ENCODE measurements around the gene ZNF341. TPM values are rescaled to one million over a fixed set of nuclear protein-coding genes. Genes with fewer than 3 reads are reported as not detected.

The ZNF341 gene
- total RNA-seq, 4 donors from 2014 or later, result 4.6 to 7.6 (median 5.8) TPM

- H3K36me3 ChIP-seq, result peaks cover 11% of the 10 kb centered on the region
- H3K27ac ChIP-seq, result no peak overlapping the region
- no peak for DNase-seq (ENCODE audit: low spot score in 2 of 2)
- TF ChIP-seq POLR2A (IDR thresholded peaks at IDR 0.05) (no peak), EP300 (IDR thresholded peaks at IDR 0.05) (no peak), CTCF (IDR thresholded peaks at IDR 0.05) (no peak), POLR2AphosphoS5 (IDR thresholded peaks at IDR 0.05) (no peak)
- H3K4me1 ChIP-seq, result no peaks in the 10 kb centered on the region
- WGBS, result 75% methylated on average over 2 of the region's 2 CpGs
- H3K4me3 ChIP-seq, result no peak overlapping the region
- H3K9me3 ChIP-seq, result no peaks in the 10 kb centered on the region
- no peaks in the 10 kb centered on the region for H3K27me3 ChIP-seq
Measured at GRCh38 chr20:33773412-33774089, 41.8 kb downstream of the ZNF341 start.

DNA sequence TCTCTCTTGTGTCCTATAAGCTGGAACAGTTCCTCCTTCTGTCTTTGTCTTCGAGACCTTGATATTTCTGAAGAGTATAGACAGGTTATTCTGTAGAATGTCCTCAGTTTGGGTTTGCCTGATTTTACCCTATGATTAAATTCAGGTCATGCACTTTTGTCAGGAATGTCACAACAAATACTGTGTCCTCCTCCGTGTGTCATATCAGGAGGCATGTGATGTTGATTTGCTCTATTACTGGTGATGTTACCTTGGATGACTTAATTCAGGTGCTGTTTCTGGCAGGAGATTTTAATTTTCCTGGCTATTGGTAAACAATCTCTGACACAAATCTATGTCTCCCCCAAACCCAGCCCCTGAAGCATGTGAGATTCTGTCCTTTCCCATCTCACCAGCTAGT, 46.0 kb downstream of the ZNF341 start:
- Histone ChIP-seq H3K27me3 (no peaks in the 10 kb centered on the region), H3K4me1 (no peaks in the 10 kb centered on the region), H3K9me3 (no peaks in the 10 kb centered on the region), H3K4me3 (no peak overlapping the region), H3K27ac (no peak overlapping the region), H3K36me3 (no peaks in the 10 kb centered on the region)
- WGBS, result 93% methylated on average over 2 of the region's 2 CpGs
- no peak for DNase-seq (ENCODE audit: low spot score in 2 of 2)
- TF ChIP-seq POLR2AphosphoS5 (IDR thresholded peaks at IDR 0.05), result no peak
- TF ChIP-seq CTCF (IDR thresholded peaks at IDR 0.05), result no peak
- no peak for TF ChIP-seq POLR2A (IDR thresholded peaks at IDR 0.05)
- no peak for TF ChIP-seq EP300 (IDR thresholded peaks at IDR 0.05)

DNA sequence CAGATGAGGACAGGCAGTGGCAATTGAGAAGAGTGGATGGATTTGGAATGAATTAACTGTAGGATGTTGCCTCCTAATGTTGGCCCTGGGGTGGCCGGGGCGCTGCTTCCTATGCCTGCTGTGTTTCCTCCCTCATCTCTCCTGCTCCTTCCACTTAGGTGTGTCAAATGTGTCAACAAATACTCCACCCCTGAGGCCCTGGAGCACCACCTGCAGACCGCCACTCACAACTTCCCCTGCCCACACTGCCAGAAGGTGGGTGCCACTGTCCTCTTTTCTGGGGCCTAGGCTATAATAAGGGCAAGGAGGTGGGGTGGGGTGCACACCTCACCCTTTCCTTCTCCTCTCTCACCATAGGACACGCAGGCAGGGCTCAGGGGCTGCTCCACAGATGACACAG, 49.3 kb downstream of the ZNF341 start:
- Histone ChIP-seq H3K4me3 (no peak overlapping the region), H3K4me1 (no peaks in the 10 kb centered on the region), H3K9me3 (no peaks in the 10 kb centered on the region), H3K27me3 (no peaks in the 10 kb centered on the region), H3K36me3 (no peaks in the 10 kb centered on the region), H3K27ac (no peak overlapping the region)
- no peak for DNase-seq (ENCODE audit: low spot score in 2 of 2)
- 85% methylated on average over 4 of the region's 4 CpGs for WGBS
- TF ChIP-seq CTCF (IDR thresholded peaks at IDR 0.05) (no peak), POLR2A (IDR thresholded peaks at IDR 0.05) (no peak), POLR2AphosphoS5 (IDR thresholded peaks at IDR 0.05) (no peak), EP300 (IDR thresholded peaks at IDR 0.05) (no peak)

- Histone ChIP-seq H3K4me3 (no peak overlapping the region), H3K9me3 (no peaks in the 10 kb centered on the region), H3K36me3 (no peaks in the 10 kb centered on the region), H3K4me1 (no peaks in the 10 kb centered on the region), H3K27ac (no peak overlapping the region), H3K27me3 (no peaks in the 10 kb centered on the region)
- TF ChIP-seq CTCF (IDR thresholded peaks at IDR 0.05), result no peak
- no peak for TF ChIP-seq EP300 (IDR thresholded peaks at IDR 0.05)
- no peak for TF ChIP-seq POLR2AphosphoS5 (IDR thresholded peaks at IDR 0.05)
- no peak for TF ChIP-seq POLR2A (IDR thresholded peaks at IDR 0.05)
- DNase-seq (ENCODE audit: low spot score in 2 of 2), result no peak
- 92% methylated on average over 1 of the region's 1 CpG for WGBS
Measured at GRCh38 chr20:33781945-33782344, 50.1 kb downstream of the ZNF341 start.

DNA sequence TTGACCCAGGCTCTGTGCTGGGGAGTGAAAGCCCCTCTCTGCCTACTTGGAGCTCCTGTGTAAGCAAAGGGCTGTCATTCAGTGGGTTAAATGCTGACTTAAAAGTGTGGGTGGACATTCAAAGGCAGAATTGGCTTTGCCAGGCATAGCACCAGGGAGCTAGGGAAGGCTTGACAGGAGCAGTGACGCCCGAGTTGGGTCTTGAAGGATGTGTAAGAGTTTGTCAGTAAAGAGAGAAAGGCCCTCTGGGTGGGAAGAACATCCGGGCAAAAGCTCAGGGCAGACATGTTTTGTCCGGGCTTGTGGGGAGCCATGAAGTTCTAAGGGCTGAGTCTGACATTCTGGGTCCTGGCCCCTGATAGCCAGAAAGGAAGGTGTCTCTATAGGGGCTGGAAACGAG, 51.5 kb downstream of the ZNF341 start:
- Histone ChIP-seq H3K36me3 (no peaks in the 10 kb centered on the region), H3K9me3 (no peaks in the 10 kb centered on the region), H3K27me3 (no peaks in the 10 kb centered on the region), H3K4me3 (no peak overlapping the region), H3K4me1 (no peaks in the 10 kb centered on the region), H3K27ac (no peak overlapping the region)
- no peak for DNase-seq (ENCODE audit: low spot score in 2 of 2)
- TF ChIP-seq POLR2A (IDR thresholded peaks at IDR 0.05) (no peak), EP300 (IDR thresholded peaks at IDR 0.05) (no peak), CTCF (IDR thresholded peaks at IDR 0.05) (no peak), POLR2AphosphoS5 (IDR thresholded peaks at IDR 0.05) (no peak)
- WGBS, result 90% methylated on average over 5 of the region's 5 CpGs
